GM19467 (cell line): Measurements from ENCODE around the gene TRIM17.

Experiments
- ATAC-seq: cut with Tn5 transposase; IDR thresholded peaks from one replicate; pipeline ENCODE4 v1.9.1; 2021; ENCODE audit warnings: mild to moderate bottlenecking, moderate library complexity; ENCODE audit not compliant: unreplicated experiment

TRIM17 gene

DNA sequence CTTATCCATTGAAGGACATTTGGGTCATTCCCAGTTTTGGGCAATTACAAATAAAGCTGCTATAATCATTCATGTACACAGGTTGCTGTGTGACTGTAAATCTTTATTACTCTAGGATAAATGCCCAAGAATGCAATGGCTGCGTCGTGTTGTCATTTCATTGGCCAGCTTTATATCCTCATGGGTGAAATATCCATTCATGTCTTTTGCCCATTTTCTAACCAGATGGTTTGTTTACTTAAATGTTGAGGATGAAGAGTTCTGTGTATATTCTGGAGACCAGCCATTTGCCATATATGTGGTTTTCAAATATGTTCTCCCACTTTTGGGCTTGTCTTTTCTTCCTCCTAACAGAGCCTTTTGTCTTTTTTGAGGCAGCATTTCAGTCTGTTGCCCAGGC, 35.3 kb downstream of the TRIM17 start:
- no peak for ATAC-seq

DNA sequence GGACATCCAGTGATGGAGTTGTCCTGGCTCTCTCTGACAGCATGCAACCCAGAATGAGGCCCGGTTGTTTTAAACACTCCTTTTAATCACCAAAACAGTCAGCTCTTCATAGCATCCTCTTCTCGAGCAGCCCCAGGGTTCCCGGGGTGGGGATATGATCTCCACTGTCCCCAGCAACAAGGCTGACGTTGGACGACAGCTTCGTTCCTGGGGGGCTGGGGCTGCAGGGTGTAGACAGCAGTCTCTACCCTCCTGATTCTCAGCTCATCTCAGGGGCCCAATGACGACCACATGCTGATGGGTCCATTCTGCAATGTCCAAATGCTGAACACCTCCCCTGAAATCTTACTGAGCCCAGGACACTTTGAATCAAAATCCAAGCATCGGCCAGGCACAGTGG, 37.0 kb downstream of the TRIM17 start:
- ATAC-seq = no peak

DNA sequence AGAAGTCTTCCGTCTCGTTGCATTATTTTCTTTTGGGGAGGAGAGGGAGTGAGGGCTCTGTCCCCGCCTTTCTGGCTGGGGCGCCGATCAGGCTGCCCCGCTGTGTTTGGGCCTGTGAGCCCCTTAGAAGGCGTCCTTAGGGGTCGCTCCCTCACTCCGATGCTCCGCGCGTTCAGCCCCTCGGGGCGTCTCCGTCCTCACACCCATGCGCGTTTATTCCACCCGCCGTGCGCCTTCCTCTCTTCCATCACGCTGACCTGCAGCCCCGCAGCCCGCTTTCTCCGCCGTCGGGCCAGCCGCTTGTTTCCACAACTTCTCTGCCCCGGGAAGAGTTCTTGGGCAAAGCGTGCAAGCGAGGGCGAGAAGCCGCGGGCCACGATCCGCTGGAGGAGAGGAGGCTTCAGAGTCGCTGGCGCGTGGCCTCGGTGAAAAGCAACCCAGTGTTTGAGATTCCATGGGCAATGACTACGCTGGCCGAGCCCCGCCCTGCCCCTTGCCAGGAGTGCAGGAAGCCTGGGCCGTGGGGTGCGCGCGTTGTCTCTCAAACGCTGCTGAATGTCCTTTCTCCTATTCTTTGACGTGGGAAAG, 37.7 kb downstream of the TRIM17 start:
- no peak for ATAC-seq

DNA sequence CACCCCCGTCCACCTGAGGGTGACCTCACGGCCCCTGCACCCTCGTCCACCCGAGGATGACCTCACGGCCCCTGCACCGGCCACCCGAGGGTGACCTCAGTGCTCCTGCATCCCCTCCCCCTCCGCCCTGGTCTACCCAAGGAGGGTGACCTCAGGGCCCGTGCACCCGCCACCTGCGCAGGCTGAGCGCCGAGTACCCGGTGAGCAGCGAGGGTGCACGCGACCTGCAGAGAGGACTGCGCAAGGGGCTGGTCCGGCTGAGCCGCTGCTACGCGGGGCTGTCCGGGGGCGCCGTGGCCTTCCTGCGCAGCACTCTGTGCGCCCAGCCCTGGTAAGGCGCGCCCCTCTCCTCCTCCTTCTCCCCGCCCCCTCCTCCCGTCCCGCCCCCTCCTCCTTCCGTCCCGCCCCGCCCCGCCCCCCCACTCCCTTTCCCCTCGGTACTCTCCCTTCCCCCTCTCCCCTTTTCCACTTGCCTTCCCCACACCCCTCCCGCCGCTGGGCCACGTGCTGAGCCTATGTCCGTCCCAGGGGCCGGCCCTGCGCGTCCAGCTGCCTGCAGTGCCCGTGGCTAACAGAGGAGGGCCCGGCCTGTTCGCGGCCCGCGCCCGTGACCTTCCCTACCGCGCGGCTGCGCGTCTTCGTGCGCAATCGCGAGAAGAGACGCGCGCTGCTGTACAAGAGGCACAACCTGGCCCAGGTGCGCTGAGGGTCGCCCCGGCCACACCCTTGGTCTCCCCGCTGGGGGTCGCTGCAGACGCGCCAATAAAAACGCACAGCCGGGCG, 38.4 kb downstream of the TRIM17 start:
- ATAC-seq = no peak

DNA sequence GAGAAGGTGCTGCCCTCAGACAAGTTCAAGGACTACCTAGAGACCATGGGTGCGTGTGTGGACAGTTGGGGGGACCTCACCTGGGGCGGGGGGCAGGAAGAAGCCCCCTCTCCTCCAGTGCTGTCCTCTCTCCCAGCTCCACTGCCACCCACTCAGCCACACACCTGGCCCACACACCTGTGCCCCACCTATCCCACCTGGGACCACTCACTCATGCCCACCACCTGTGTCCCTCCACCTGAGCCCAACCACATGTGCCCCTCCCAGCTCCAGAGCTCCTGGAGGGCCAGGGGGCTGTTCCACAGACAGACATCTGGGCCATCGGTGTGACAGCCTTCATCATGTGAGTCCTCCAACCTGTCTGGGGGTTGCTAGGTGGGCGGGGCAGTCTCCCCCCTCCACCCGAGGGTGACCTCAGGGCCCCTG, 39.0 kb downstream of the TRIM17 start:
- ATAC-seq = no peak

DNA sequence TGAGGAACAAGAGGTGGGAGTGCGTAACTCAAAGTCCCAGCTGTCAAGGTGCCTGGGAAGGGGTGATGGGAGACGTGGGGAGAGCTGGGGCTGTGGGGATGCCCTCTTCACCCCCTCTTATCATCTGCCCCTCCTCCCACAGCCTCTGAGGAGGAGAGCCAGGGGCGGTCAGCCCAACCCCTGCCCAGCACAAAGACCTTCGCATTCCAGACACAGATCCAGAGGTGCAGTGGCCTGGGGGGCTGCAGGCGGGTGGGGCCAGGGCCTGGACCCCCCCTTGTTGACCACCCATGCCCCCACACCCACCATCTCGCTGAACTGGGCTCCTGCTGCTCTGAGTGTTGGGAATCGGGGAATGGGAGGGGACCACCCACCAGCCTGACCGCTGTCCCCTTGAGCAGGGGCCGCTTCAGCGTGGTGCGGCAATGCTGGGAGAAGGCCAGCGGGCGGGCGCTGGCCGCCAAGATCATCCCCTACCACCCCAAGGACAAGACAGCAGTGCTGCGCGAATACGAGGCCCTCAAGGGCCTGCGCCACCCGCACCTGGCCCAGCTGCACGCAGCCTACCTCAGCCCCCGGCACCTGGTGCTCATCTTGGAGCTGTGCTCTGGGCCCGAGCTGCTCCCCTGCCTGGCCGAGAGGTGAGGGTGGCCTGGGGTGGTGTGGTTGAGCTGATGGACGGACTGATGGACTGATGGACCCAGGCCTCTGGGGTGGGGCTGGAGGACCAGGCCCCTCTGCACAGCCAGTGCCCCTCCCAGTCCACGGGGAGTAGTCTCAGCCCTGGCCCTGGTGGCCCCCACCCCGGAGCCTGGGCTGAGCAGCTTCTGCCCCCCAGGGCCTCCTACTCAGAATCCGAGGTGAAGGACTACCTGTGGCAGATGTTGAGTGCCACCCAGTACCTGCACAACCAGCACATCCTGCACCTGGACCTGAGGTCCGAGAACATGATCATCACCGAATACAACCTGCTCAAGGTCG, 39.7 kb downstream of the TRIM17 start:
- no peak for ATAC-seq

DNA sequence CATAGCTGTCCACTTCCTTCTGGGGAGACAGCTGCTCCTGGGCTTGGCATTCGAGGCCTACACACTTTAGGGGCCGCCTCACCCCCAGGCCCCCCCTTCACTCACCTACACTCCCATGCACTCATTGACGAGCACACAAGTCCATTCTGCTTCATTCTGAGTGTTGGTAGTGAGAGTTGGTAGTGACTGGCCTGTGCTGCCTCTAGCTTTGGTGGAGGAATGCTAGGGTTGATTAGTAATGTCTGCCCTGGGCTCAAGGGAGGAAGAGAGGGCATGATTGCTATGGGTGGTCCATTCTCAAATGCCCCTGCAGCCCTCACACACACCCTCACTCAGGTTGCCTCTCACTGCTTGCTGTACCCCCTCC, 40.4 kb downstream of the TRIM17 start:
- no peak for ATAC-seq

DNA sequence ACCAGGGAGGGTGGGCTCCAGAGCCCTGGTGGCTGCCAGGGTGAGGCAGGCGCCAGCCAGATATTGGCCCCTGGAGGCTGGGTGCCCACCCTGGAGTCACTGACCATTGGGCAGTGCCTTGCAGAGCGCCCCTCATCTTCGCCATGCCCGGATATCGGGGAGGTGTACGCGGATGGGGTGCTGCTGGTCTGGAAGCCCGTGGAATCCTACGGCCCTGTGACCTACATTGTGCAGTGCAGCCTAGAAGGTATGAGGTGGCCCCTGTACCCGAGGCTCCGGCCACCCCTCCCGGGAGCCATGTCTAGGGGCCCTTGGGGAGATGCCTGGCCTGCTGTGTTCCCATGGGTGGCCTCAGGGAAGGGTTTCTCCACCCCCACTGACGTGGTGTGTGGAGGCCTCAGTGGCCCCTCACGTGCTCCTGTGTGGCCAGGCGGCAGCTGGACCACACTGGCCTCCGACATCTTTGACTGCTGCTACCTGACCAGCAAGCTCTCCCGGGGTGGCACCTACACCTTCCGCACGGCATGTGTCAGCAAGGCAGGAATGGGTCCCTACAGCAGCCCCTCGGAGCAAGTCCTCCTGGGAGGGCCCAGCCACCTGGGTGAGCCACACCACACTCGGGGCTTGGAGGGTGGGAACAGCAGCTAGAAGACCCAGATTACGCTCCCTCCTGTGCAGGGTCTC, 40.9 kb downstream of the TRIM17 start:
- ATAC-seq = no peak

DNA sequence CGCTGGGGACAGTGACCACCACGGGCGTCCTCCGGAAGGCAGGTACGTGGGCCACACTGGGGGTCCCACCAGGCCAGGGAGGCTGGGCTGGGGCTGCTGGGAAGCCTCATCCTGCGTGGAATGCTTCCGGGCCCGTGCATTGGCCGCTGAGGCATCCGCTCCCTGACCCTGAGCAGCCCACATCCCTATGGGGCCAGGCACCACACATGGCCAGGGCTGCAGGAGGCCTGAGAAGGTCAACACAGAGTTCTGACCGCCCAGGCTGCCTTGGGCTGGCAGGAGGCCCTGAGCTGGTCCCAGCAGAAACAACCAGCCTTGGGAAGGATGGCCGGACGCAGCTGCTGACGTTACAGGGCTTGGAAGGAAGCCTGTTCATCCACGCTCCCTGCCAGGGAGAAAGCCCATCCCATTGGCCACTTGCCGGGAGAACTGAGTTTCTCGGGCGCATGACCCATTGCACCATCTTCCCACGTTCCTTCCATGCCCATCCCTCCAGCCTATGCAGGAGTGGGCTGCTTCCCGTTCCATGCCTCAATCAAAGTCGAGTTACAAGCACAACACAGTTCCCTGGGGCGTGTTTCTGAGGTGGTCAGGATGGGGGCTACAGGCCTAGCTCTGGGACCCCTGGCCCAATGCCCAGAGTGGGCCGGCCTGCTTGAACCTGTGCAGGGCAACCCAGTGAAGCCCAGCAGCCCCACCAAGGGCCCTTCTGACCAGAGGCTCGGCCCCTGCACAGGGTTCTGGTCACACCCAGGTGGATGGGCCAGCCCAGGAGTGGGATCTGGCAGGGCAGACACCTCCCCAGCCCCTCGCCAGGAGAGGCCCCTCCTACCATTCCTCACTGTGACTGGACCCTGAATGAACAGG, 41.7 kb downstream of the TRIM17 start:
- ATAC-seq = no peak

DNA sequence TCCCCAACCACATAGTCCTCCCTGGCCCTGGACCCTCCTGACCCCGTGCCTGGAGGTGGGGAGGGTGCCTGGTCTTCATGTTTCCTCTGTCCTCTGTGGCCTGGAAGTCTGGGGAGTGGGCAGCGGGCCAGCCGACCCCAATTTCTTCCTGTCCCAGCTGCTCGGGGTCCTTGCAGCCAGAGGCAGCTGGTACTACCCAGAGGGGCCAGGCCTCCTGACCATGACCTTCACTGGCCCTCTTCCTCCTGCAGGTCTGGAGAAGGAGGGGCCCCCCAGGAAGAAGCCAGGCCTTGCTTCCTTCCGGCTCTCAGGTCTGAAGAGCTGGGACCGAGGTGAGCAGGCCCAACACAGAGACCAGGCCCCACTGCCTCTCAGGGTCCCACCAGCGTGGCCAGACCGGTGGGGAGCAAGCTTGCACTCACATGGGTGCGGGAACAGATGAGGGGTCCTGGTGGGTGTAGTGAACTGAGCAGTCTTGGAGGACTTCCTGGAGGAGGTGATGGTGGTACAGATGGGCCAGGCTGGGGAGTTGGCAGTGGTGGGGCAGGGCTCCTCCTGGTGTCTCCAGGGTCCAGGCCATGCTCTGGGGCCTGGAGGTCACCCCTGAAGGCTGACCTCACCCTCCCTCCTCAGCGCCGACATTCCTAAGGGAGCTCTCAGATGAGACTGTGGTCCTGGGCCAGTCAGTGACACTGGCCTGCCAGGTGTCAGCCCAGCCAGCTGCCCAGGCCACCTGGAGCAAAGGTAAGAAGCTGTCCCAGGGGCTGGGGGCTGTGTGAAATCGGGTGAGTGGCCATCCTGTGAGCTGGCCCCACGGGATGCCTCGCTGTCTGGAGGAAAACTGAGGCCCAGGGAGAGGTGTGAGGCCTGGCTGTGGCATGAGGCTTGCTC, 42.7 kb downstream of the TRIM17 start:
- no peak for ATAC-seq

DNA sequence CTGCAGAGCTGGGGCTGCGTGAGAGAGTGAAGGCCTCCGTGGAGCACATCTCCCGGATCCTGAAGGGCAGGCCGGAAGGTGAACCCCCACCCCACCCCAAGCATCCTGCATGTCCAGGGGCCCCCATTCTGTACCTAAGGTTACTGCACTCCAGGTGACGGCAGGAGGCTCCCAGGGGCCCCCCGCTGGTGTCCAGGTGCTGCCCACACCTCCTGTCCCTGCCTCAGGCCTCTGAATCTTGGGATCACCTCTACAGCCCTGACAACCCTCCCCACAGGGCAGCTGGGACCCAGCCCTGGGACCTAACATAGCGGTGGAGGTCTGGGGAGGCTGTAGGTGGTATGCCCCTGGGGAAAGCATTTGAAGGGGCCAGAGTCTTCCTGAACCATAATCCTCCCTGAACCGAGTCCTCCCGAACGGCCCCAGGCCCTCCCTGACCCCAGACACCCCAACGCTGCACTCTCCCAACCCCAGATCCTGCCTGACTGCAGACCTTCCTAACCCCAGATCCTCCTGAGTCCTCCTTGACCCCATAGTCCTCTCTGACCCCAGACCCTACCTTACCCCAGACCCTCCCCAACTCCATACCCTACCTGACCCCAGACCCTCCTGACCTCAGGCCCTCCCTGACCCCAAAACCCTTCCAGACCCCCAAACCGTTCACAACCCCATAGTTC, 43.5 kb downstream of the TRIM17 start:
- ATAC-seq = no peak

DNA sequence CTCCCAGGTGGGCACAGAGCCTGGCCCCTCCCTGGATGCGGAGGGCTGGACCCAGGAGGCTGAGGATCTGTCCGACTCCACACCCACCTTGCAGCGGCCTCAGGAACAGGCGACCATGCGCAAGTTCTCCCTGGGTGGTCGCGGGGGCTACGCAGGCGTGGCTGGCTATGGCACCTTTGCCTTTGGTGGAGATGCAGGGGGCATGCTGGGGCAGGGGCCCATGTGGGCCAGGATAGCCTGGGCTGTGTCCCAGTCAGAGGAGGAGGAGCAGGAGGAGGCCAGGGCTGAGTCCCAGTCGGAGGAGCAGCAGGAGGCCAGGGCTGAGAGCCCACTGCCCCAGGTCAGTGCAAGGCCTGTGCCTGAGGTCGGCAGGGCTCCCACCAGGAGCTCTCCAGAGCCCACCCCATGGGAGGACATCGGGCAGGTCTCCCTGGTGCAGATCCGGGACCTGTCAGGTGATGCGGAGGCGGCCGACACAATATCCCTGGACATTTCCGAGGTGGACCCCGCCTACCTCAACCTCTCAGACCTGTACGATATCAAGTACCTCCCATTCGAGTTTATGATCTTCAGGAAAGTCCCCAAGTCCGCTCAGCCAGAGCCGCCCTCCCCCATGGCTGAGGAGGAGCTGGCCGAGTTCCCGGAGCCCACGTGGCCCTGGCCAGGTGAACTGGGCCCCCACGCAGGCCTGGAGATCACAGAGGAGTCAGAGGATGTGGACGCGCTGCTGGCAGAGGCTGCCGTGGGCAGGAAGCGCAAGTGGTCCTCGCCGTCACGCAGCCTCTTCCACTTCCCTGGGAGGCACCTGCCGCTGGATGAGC, 44.3 kb downstream of the TRIM17 start:
- no peak for ATAC-seq

DNA sequence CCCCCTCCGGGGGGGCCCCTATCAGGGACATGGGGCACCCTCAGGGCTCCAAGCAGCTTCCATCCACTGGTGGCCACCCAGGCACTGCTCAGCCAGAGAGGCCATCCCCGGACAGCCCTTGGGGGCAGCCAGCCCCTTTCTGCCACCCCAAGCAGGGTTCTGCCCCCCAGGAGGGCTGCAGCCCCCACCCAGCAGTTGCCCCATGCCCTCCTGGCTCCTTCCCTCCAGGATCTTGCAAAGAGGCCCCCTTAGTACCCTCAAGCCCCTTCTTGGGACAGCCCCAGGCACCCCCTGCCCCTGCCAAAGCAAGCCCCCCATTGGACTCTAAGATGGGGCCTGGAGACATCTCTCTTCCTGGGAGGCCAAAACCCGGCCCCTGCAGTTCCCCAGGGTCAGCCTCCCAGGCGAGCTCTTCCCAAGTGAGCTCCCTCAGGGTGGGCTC, 44.9 kb downstream of the TRIM17 start:
- no peak for ATAC-seq

DNA sequence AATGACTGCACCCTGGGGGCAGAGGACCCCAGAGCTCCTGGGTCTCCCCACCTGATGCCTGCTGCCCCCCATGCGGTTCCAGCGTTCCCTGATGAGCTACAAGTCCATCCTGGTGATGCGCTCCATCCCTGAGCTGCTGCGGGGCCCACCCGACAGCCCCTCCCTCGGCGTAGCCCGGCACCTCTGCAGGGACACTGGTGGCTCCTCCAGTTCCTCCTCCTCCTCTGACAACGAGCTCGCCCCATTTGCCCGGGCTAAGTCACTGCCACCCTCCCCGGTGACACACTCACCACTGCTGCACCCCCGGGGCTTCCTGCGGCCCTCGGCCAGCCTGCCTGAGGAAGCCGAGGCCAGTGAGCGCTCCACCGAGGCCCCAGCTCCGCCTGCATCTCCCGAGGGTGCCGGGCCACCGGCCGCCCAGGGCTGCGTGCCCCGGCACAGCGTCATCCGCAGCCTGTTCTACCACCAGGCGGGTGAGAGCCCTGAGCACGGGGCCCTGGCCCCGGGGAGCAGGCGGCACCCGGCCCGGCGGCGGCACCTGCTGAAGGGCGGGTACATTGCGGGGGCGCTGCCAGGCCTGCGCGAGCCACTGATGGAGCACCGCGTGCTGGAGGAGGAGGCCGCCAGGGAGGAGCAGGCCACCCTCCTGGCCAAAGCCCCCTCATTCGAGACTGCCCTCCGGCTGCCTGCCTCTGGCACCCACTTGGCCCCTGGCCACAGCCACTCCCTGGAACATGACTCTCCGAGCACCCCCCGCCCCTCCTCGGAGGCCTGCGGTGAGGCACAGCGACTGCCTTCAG, 45.5 kb downstream of the TRIM17 start:
- ATAC-seq = no peak

DNA sequence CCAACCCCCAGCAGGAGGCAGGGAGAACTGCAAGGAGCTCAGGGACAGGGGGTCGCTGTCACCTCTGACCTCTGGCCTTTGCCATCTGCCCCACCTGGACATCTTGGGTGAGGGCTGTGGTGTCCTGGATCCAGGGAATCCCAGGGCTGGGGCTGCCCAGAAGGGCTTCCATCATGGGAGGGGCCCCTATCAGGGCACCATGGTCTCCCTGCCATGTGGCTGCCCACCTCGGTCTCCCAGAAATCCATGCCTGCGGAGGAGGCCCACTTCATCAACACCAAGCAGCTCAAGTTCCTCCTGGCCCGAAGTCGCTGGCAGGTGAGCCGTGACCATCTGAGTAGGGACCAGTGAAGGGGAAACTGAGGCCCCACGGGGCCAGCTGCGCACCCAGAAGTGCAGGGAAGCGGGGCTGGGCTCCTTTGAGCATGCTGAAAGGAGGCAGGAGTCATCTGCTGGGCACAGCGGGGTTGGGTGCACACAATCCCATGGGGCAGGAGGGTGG, 46.2 kb downstream of the TRIM17 start:
- no peak for ATAC-seq

DNA sequence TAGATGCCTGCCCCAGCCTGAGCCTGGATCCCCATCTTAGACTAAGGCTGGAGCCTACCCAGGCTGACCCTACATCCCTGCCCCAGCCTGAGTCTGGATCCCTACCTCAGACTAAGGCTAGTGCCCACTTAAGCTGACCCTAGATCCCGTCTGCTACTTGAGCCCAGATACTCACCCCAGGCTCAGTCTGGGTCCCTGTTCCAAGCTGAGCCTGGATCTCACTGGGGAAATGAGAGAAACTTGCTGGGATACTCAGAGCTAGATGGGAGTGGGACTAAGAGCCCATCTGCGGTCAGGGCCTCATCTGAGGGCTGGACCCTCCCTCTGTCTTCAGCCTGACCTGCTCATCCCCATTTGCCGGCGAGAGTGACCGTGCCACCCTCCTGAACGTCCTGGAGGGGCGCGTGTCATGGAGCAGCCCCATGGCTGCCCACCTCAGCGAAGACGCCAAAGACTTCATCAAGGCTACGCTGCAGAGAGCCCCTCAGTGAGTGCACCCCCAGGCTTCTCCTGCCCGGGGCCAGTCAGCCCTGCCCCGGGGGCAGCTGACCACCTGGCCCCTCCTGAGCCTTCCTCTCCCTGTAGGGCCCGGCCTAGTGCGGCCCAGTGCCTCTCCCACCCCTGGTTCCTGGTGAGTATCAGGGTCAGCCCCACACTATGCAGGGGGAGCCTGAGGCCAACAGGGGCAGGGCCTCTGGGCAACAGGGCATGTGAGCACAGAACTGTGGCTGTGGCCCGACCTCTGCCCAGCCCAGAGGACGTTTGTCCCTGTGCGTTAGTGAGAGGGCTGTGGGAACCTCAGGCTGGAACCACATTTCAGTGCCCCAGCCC, 46.8 kb downstream of the TRIM17 start:
- ATAC-seq = no peak
